OCI-LY1 (cell line): ENCODE results near the gene L1CAM.

ENCODE experiments used
- EZH2 ChIP-seq: fragments of 200-600 bp; sonication (generic), shearing (Covaris generic); IDR thresholded peaks from 2 replicates; pipeline ENCODE4 v1.8.0; 2017; ENCODE audit warnings: borderline replicate concordance, mixed run types, mild to moderate bottlenecking, antibody characterized with exemption, low read length, moderate library complexity, mixed read lengths
- TF ChIP-seq, protein P1 (sequence below): fragments of 200-600 bp; sonication (generic), shearing (Covaris generic); IDR thresholded peaks from 2 replicates; pipeline ENCODE4 v1.5.1; 2017; ENCODE audit warnings: mild to moderate bottlenecking, antibody characterized with exemption, low read length, moderate library complexity, mixed read lengths

DNA sequence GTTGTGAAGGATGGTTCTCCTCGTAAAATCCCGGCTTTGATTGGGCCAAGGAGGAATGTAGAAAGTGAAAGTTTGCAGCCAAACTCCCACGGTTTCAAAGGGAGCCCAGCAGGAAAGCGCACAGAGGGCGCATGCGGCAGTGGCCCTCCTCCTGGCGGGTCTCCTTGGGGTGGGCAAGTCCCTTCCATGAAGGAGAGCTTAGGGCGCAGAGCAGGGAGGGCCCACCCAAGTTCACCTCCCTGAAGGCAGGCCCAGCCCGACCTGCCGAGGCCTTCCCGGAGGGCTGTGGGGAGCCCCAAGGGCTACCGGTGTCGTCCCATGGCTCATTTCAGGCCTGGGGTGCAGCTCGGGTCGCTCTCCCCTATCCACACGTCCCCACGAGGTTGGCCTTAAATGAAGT is 57.7 kb downstream of the L1CAM start:
- TF ChIP-seq, protein P1, sequence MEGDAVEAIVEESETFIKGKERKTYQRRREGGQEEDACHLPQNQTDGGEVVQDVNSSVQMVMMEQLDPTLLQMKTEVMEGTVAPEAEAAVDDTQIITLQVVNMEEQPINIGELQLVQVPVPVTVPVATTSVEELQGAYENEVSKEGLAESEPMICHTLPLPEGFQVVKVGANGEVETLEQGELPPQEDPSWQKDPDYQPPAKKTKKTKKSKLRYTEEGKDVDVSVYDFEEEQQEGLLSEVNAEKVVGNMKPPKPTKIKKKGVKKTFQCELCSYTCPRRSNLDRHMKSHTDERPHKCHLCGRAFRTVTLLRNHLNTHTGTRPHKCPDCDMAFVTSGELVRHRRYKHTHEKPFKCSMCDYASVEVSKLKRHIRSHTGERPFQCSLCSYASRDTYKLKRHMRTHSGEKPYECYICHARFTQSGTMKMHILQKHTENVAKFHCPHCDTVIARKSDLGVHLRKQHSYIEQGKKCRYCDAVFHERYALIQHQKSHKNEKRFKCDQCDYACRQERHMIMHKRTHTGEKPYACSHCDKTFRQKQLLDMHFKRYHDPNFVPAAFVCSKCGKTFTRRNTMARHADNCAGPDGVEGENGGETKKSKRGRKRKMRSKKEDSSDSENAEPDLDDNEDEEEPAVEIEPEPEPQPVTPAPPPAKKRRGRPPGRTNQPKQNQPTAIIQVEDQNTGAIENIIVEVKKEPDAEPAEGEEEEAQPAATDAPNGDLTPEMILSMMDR, result no peak
- no peak for TF ChIP-seq EZH2
